ELR (cell line): ENCODE measurements around the gene AKR1D1.
A peak's percentile ranks its signal among the peaks of the same experiment; 100 is the strongest.
"Not testable (repeated sequence)": the region's sequence is repeated elsewhere in the genome, so short reads cannot be mapped to it uniquely, and the experiment has no call there.

Source experiments
- DNase-seq: peaks from one replicate; pipeline ENCODE4 v3.0.0-alpha.2; 2015; ENCODE audit warnings: low read depth

AKR1D1 gene

GRCh38 chr7:138076196-138076595, at the start of gene AKR1D1:
AKR1D1 (plus strand) TSS chr7:138076459; CDS start chr7:138076519, 60 bp downstream.
- DNase-seq: no peak

GRCh38 chr7:138027100-138027499, 49.2 kb upstream of the AKR1D1 start:
- no peak for DNase-seq

- DNase-seq: no peak
Measured at GRCh38 chr7:138029126-138029525, 47.1 kb upstream of the AKR1D1 start.

- DNase-seq: no peak
Measured at GRCh38 chr7:138029941-138030340, 46.3 kb upstream of the AKR1D1 start.

GRCh38 chr7:138030679-138031351, 45.4 kb upstream of the AKR1D1 start:
- peak; percentile 4 for DNase-seq

- no peak for DNase-seq
Measured at GRCh38 chr7:138032186-138032585, 44.1 kb upstream of the AKR1D1 start.

- no peak for DNase-seq
Measured at GRCh38 chr7:138032770-138033169, 43.5 kb upstream of the AKR1D1 start.

- no peak for DNase-seq
Measured at GRCh38 chr7:138033241-138033640, 43.0 kb upstream of the AKR1D1 start.

GRCh38 chr7:138036135-138036534, 40.1 kb upstream of the AKR1D1 start:
- DNase-seq: peak; percentile 5

GRCh38 chr7:138040063-138040462, 36.2 kb upstream of the AKR1D1 start:
- not testable (repeated sequence) for DNase-seq

GRCh38 chr7:138044897-138045296, 31.4 kb upstream of the AKR1D1 start:
- no peak for DNase-seq

GRCh38 chr7:138047907-138048306, 28.4 kb upstream of the AKR1D1 start:
- DNase-seq: no peak

GRCh38 chr7:138049505-138050116, 26.6 kb upstream of the AKR1D1 start:
- no peak for DNase-seq

GRCh38 chr7:138051712-138052247, 24.5 kb upstream of the AKR1D1 start:
- not testable (repeated sequence) for DNase-seq

- DNase-seq: no peak
Measured at GRCh38 chr7:138052696-138053095, 23.6 kb upstream of the AKR1D1 start.

- not testable (repeated sequence) for DNase-seq
Measured at GRCh38 chr7:138055698-138056097, 20.6 kb upstream of the AKR1D1 start.

GRCh38 chr7:138063400-138063799, 12.9 kb upstream of the AKR1D1 start:
- no peak for DNase-seq

GRCh38 chr7:138064856-138065357, 11.4 kb upstream of the AKR1D1 start:
- DNase-seq: peak; percentile 20

GRCh38 chr7:138065827-138066226, 10.4 kb upstream of the AKR1D1 start:
- no peak for DNase-seq

- no peak for DNase-seq
Measured at GRCh38 chr7:138066954-138067394, 9.3 kb upstream of the AKR1D1 start.

GRCh38 chr7:138067774-138068173, 8.5 kb upstream of the AKR1D1 start:
- no peak for DNase-seq

- DNase-seq: no peak
Measured at GRCh38 chr7:138070908-138071307, 5.4 kb upstream of the AKR1D1 start.

GRCh38 chr7:138072726-138073125, 3.5 kb upstream of the AKR1D1 start:
- no peak for DNase-seq
